NCI-H510A treated with DMSO at 0.1 percent for 48 hours (cell line): ENCODE data around the gene CHMP1A.
A peak's percentile ranks its signal among the peaks of the same experiment; 100 is the strongest.

Experiments used
- DNase-seq: peaks from one replicate; lab custom pipeline; 2025; lab: John Stamatoyannopoulos, UW

Gene CHMP1A

GRCh38 chr16:89602952-89603590 lies 54.4 kb downstream of the CHMP1A start:
- no peak for DNase-seq

DNA sequence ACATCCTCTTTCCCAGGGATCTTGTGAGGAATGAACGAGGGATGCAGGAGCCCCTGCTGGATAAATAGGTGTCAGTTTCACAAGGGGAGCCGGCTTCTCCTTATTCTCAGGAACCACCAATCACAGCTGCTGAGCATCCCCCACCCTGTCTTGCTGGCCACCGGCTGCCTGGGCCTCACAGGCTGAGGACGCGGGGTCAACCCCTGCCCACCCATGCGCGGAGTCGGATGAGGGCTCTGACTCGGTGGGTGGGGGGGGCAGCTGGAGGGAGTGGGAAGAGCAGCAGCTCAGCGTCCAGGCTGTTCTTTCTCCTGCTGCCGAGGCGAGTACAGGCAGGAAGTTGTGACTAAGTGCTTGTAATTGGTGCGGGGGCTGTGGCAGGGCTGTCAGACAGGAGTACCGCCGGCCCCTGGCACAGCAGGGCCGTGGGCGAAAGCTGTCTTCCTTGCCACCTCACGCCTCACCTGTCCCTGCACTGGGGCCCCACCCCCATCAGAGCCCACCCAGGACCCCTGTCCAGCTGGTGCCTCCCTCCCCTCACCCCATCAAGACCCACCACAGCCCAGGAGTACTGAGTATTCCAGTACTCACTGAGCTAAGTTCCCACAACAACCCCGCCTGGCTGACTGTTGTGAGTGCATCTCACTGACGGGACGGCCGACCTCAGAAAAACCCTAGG lies 55.1 kb downstream of the CHMP1A start:
- DNase-seq = peak; percentile 2

- DNase-seq = no peak
These were observed 55.6 kb downstream of the CHMP1A start for GRCh38 chr16:89601906-89602272.

- DNase-seq = no peak
These were observed 56.6 kb downstream of the CHMP1A start for GRCh38 chr16:89600956-89601355.

- DNase-seq = no peak
These were observed 57.1 kb downstream of the CHMP1A start for GRCh38 chr16:89600427-89600826.

DNA sequence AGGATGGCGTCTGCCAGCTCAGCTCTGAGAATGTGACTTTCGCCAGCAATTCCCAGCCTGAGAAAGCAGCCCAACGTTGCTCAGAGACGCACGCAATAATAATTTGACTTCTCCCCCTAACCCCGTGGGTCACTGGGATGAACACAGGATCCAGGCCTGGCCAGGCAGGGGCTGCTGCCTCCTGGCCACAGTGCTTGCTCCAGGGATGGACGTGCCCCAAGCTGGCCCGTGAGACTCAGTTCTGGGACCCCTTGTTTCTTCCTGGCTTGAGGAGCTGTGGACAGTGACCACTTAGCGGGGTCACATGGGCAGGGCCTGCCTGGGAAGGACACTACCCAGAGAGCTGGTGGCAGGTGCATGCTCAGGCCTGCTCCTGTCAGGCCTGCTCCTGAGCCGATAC lies 57.6 kb downstream of the CHMP1A start:
- DNase-seq = no peak

DNA sequence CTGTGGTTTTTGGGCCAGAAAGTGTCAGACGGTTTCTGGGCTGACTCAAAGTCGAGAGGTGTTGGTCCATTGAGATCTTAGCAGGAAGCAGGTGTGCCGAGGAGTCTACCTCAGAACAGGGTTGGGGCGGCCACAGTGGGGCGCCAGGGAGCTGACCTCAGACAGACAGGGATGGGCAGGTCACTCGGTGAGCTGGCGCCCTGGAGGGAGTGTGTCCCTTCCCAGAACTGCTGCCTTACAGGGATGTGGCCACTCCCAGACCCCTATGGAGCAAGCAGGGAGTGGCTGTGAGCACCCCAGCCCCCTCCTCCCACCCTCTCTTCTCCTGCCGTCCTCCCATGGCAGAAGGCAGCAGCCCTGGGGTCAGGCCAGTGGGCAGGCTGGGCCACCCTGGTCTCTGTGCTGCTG lies 58.1 kb downstream of the CHMP1A start:
- DNase-seq = peak; percentile 3

- DNase-seq = no peak
These were observed 59.3 kb downstream of the CHMP1A start for GRCh38 chr16:89598199-89598598.

DNA sequence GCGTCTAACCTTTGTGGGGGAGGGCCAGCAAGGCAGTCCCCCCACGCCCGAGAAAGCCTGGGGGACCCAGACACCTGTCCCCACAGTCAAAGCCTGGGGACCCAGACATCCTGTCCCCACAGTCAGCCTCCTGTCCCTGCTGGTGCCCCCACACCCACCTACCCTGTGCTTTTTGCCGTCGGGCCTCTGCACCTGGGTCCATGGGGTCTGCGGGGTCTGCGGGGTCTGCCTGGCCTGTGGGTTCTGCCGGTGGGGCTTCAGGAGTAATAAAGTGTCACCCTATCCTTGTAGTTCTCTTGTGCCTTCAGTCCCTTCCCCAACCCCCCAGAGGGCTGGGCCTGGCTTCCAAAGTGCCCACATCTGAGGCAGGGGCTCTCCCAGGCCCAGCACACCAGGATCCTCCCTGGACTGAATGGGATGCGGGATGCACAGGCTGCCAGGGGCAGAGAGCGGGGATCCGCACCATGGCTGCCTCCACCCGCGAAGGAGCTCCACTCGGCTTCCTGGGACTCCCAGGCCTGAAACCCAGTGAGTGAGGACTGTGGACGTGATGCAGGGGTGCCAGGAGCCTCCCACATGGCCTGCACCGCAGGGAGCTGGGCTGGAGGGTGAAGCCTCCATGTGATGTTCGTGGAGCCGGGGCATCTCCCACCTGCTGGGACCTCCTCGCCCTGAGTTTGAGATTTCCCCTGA lies 60.4 kb downstream of the CHMP1A start:
- DNase-seq = no peak

DNA sequence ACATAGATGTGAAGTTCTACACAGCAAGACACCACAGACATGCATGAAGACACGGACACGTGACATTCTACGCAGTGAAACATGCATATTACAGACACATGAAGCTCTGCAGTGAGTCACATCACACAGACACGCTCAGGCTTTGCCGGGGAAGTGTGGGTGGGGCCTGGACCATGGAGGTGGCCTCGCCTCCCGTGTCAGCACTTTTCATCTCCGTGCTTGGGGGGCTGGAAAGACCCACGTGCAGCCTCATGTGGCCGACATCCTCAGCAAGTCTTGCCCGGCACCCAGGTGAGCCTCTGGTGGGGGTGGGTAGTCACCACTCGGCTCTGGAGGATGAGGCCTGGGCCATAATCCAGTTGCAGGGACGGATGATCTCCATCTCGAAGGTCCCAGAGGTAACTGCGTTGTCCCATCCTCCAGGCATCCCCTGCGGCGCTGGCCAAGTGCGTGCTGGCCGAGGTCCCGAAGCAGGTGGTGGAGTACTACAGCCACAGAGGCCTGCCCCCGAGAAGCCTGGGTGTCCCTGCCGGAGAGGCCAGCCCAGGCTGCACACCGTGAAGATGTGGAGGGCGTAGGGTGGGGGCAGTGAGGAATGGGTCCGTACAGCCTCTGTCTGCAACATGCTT lies 61.3 kb downstream of the CHMP1A start:
- no peak for DNase-seq

GRCh38 chr16:89595330-89596060 lies 62.0 kb downstream of the CHMP1A start:
- no peak for DNase-seq
